ENCODE measurements around the gene DNAJB13. TPM values are rescaled to one million over a fixed set of nuclear protein-coding genes. Genes with fewer than 3 reads are reported as not detected.

DNAJB13 gene
- total RNA-seq, 2 experiments from 2014 or later = 0.29 TPM; not detected in 1

- peak overlapping the region; percentile 78 for H2AFZ ChIP-seq (ENCODE audit: low read length)
- TF ChIP-seq CTCF (conservative IDR thresholded peaks at IDR 0.05; ENCODE audit: low read length) = no peak
- TF ChIP-seq EZH2phosphoT487 (IDR thresholded peaks at IDR 0.05; ENCODE audit: borderline replicate concordance, low read depth, low read length) = no peak
- ChIA-PET POLR2A (interaction anchor here (3.4 kb wide), 1 partner anchor 11 kb away, joined by 25 read pairs; the partner anchor contains the start of gene UCP2), CTCF (ENCODE audit: unreplicated experiment) (interaction anchor here (1.4 to 1.9 kb wide), 2 partner anchors 9 to 11 kb away, joined by 6 to 7 read pairs; partner anchors contain the start of gene UCP2)
- H3K4me1 ChIP-seq (ENCODE audit: insufficient read depth, low read length, poor library complexity, severe bottlenecking) = peaks cover 78% of the 10 kb centered on the region
- no TSS peak for BruUV-seq (replicated peaks)
- no peaks in the 10 kb centered on the region for H3K36me3 ChIP-seq (ENCODE audit: insufficient read depth, low read length)
- intact Hi-C loops (cut with micrococcal nuclease; ENCODE audit: unreplicated experiment) = no loop called here
- no peak overlapping the region for H3K4me3 ChIP-seq (ENCODE audit: low read depth, low read length, poor library complexity, severe bottlenecking)
- DNase-seq (ENCODE audit: low spot score) = peak; percentile 53
- no peaks in the 10 kb centered on the region for H3K79me2 ChIP-seq (ENCODE audit: insufficient read depth, low read depth, low read length)
- H3K9me2 ChIP-seq (ENCODE audit: insufficient read depth, low read length) = no peaks in the 10 kb centered on the region
- H3K9me3 ChIP-seq (ENCODE audit: low read length) = no peaks in the 10 kb centered on the region
- H4K20me1 ChIP-seq (ENCODE audit: insufficient read depth, low read length) = no peaks in the 10 kb centered on the region
- H3K4me2 ChIP-seq (ENCODE audit: low read length) = peak overlapping the region; percentile 51
- H3K27ac ChIP-seq (ENCODE audit: low read depth, low read length, poor library complexity, severe bottlenecking) = peak overlapping the region; percentile 67
Observed at GRCh38 chr11:73991471-73992006, 40.7 kb downstream of the DNAJB13 start.

GRCh38 chr11:73995247-73995646 is 44.4 kb downstream of the DNAJB13 start:
- Histone ChIP-seq H3K9me2 (ENCODE audit: insufficient read depth, low read length) (no peaks in the 10 kb centered on the region), H2AFZ (ENCODE audit: low read length) (peak overlapping the region; percentile 50), H3K27ac (ENCODE audit: low read depth, low read length, poor library complexity, severe bottlenecking) (peak overlapping the region; percentile 88), H3K4me3 (ENCODE audit: low read depth, low read length, poor library complexity, severe bottlenecking) (peak overlapping the region; percentile 42), H3K36me3 (ENCODE audit: insufficient read depth, low read length) (no peaks in the 10 kb centered on the region), H3K4me1 (ENCODE audit: insufficient read depth, low read length, poor library complexity, severe bottlenecking) (peaks cover 96% of the 10 kb centered on the region), H4K20me1 (ENCODE audit: insufficient read depth, low read length) (no peaks in the 10 kb centered on the region), H3K9me3 (ENCODE audit: low read length) (no peaks in the 10 kb centered on the region), H3K4me2 (ENCODE audit: low read length) (peak overlapping the region; percentile 66), H3K79me2 (ENCODE audit: insufficient read depth, low read depth, low read length) (no peaks in the 10 kb centered on the region; the same call in 1 of the 2 replicates)
- ChIA-PET POLR2A (interaction anchor here (0.6 to 3.9 kb wide), 9 partner anchors 8 to 455 kb away, joined by 3 to 46 read pairs (median 4); partner anchors contain the start of gene UCP2), CTCF (ENCODE audit: unreplicated experiment) (no interaction called here)
- intact Hi-C loops (cut with micrococcal nuclease; ENCODE audit: unreplicated experiment) = no loop called here
- BruUV-seq (replicated peaks) = no TSS peak
- no peak for TF ChIP-seq EZH2phosphoT487 (IDR thresholded peaks at IDR 0.05; ENCODE audit: borderline replicate concordance, low read depth, low read length)
- TF ChIP-seq CTCF (conservative IDR thresholded peaks at IDR 0.05; ENCODE audit: low read length) = no peak
- peak; percentile 81 for DNase-seq (ENCODE audit: low spot score)

- H4K20me1 ChIP-seq (ENCODE audit: insufficient read depth, low read length) = no peaks in the 10 kb centered on the region
- peak overlapping the region; percentile 88 for H3K27ac ChIP-seq (ENCODE audit: low read depth, low read length, poor library complexity, severe bottlenecking)
- TF ChIP-seq EZH2phosphoT487 (IDR thresholded peaks at IDR 0.05; ENCODE audit: borderline replicate concordance, low read depth, low read length) (no peak), CTCF (conservative IDR thresholded peaks at IDR 0.05; ENCODE audit: low read length) (no peak)
- intact Hi-C loops (cut with micrococcal nuclease; ENCODE audit: unreplicated experiment) = no loop called here
- no peaks in the 10 kb centered on the region for H3K9me3 ChIP-seq (ENCODE audit: low read length)
- peak overlapping the region; percentile 50; the same call in 1 of the 2 replicates for H2AFZ ChIP-seq (ENCODE audit: low read length)
- no peaks in the 10 kb centered on the region for H3K9me2 ChIP-seq (ENCODE audit: insufficient read depth, low read length)
- TSS peak; percentile 95 for BruUV-seq (replicated peaks)
- peak overlapping the region; percentile 42 for H3K4me3 ChIP-seq (ENCODE audit: low read depth, low read length, poor library complexity, severe bottlenecking)
- CTCF ChIA-PET (ENCODE audit: unreplicated experiment) = no interaction called here
- peaks cover 96% of the 10 kb centered on the region for H3K4me1 ChIP-seq (ENCODE audit: insufficient read depth, low read length, poor library complexity, severe bottlenecking)
- peak; percentile 51 for DNase-seq (ENCODE audit: low spot score)
- no peaks in the 10 kb centered on the region; the same call in 1 of the 2 replicates for H3K79me2 ChIP-seq (ENCODE audit: insufficient read depth, low read depth, low read length)
- no peaks in the 10 kb centered on the region for H3K36me3 ChIP-seq (ENCODE audit: insufficient read depth, low read length)
- H3K4me2 ChIP-seq (ENCODE audit: low read length) = peak overlapping the region; percentile 66
- POLR2A ChIA-PET = interaction anchor here (0.8 to 3.9 kb wide), 6 partner anchors 9 to 25 kb away, joined by 3 to 46 read pairs (median 7); partner anchors contain the start of gene UCP2
Observed at GRCh38 chr11:73995731-73996130, 44.9 kb downstream of the DNAJB13 start.
